BJ (cell line): ENCODE measurements around the gene IMPG1. TPM values are rescaled to one million over a fixed set of nuclear protein-coding genes. Genes with fewer than 3 reads are reported as not detected.

Experiments used
- CTCF ChIA-PET: fragments of 350-600 bp; formaldehyde crosslinking; extraction: SDS; loops from one replicate; lab custom pipeline; 2021; ENCODE audit warnings: antibody characterized with exemption, inconsistent platforms; lab: Yijun Ruan, JAX
- POLR2A ChIA-PET: fragments of 300-600 bp; sonication (Branson Sonifier 250); formaldehyde crosslinking; extraction: SDS; loops from one replicate; lab custom pipeline; 2021; ENCODE audit warnings: antibody characterized with exemption; lab: Charles Lee
- DNase-seq: peaks from one replicate; pipeline ENCODE4 v3.0.0-alpha.2; 2011; ENCODE audit warnings: low read depth
- H3K27me3 ChIP-seq: 2 replicates; pipeline ENCODE4 v1.6.0; 2011; ENCODE audit warnings: low read length; ENCODE audit not compliant: control insufficient read depth, insufficient read depth
- H3K36me3 ChIP-seq: 2 replicates; pipeline ENCODE4 v1.5.1; 2011; ENCODE audit warnings: low read length; ENCODE audit not compliant: control insufficient read depth, insufficient read depth
- H3K4me3 ChIP-seq: 2 replicates; pipeline ENCODE4 v1.5.1; 2011; ENCODE audit warnings: low read depth, mild to moderate bottlenecking, control low read depth, low read length
- CTCF ChIP-seq: IDR thresholded peaks from 2 replicates; pipeline ENCODE4 v1.5.1; 2011; ENCODE audit warnings: low read depth, mild to moderate bottlenecking, control low read depth, inconsistent platforms, low read length, moderate library complexity; ENCODE audit not compliant: insufficient read depth
- polyA minus RNA-seq: library from RNA; depleted of rRNA, polyadenylated mRNA; stranded (reverse); fragments of >200 nt; gene quantifications from 2 replicates; pipeline ENCODE4 v1.2.3, GENCODE V29; 2011; rRNA and poly(A)+ RNA removed
- polyA plus RNA-seq: library from polyadenylated mRNA; depleted of rRNA; stranded (reverse); fragments of >200 nt; gene quantifications from 2 replicates; pipeline ENCODE4 v1.2.3, GENCODE V29; 2011; rRNA removed

Gene IMPG1
- not detected in 2 replicates for polyA plus RNA-seq
- not detected in 2 replicates for polyA minus RNA-seq

- no peaks in the 10 kb centered on the region for H3K36me3 ChIP-seq
- no peak within 1 kb of the TSS for H3K4me3 ChIP-seq
- no peaks in the 10 kb centered on the region for H3K27me3 ChIP-seq
- DNase-seq = no peak
- ChIA-PET POLR2A (no interaction called here), CTCF (no interaction called here)
- no peak for TF ChIP-seq CTCF
Observed at GRCh38 chr6:76072562-76072961, at the start of gene IMPG1. IMPG1 (minus strand) TSS chr6:76072662; CDS start chr6:76072488, 174 bp downstream.

GRCh38 chr6:76120302-76120701 lies 47.8 kb upstream of the IMPG1 start:
- ChIA-PET POLR2A (no interaction called here), CTCF (no interaction called here)
- no peaks in the 10 kb centered on the region for H3K27me3 ChIP-seq
- no peak for DNase-seq
- no peaks in the 10 kb centered on the region for H3K36me3 ChIP-seq
- TF ChIP-seq CTCF = no peak
- no peak overlapping the region for H3K4me3 ChIP-seq

- no peaks in the 10 kb centered on the region for H3K36me3 ChIP-seq
- no peak for TF ChIP-seq CTCF
- H3K4me3 ChIP-seq = no peak overlapping the region
- ChIA-PET POLR2A (no interaction called here), CTCF (no interaction called here)
- DNase-seq = no peak
- no peaks in the 10 kb centered on the region for H3K27me3 ChIP-seq
Observed at GRCh38 chr6:76073281-76073680, 819 bp upstream of the IMPG1 start.

- Histone ChIP-seq H3K27me3 (no peaks in the 10 kb centered on the region), H3K4me3 (no peak overlapping the region), H3K36me3 (no peaks in the 10 kb centered on the region)
- no peak for TF ChIP-seq CTCF
- ChIA-PET CTCF (no interaction called here), POLR2A (no interaction called here)
- no peak for DNase-seq
Observed at GRCh38 chr6:76057469-76057868, 15.0 kb downstream of the IMPG1 start.

GRCh38 chr6:76052314-76052713 lies 20.1 kb downstream of the IMPG1 start:
- CTCF ChIA-PET = no interaction called here
- no peak for DNase-seq
- no peak for TF ChIP-seq CTCF
- H3K4me3 ChIP-seq = no peak overlapping the region
- POLR2A ChIA-PET = no interaction called here
- no peaks in the 10 kb centered on the region for H3K27me3 ChIP-seq
- no peaks in the 10 kb centered on the region for H3K36me3 ChIP-seq
